Ishikawa (cell line): Measurements from ENCODE around the gene TMEM88.

ENCODE experiments used
- CEBPB ChIP-seq: IDR thresholded peaks from 2 replicates; pipeline ENCODE4 v1.6.1; 2012
- CREB1 ChIP-seq: IDR thresholded peaks from 2 replicates; pipeline ENCODE4 v1.6.1; 2012; ENCODE audit warnings: low read depth
- EGR1 ChIP-seq: IDR thresholded peaks from 2 replicates; pipeline ENCODE4 v1.6.1; 2012
- EP300 ChIP-seq: IDR thresholded peaks from 2 replicates; pipeline ENCODE4 v1.6.1; 2012; ENCODE audit warnings: borderline replicate concordance
- FOXM1 ChIP-seq: IDR thresholded peaks from 2 replicates; pipeline ENCODE4 v1.6.1; 2012; ENCODE audit warnings: low read depth, borderline replicate concordance
- MAX ChIP-seq: IDR thresholded peaks from 2 replicates; pipeline ENCODE4 v1.6.1; 2012
- NFIC ChIP-seq: IDR thresholded peaks from 2 replicates; pipeline ENCODE4 v1.6.1; 2012
- RAD21 ChIP-seq: IDR thresholded peaks from 2 replicates; pipeline ENCODE4 v1.6.1; 2012; ENCODE audit warnings: low read depth
- REST ChIP-seq: IDR thresholded peaks from 2 replicates; pipeline ENCODE4 v1.6.1; 2012; ENCODE audit warnings: low read depth, mild to moderate bottlenecking
- TAF1 ChIP-seq: IDR thresholded peaks from 2 replicates; pipeline ENCODE4 v1.6.1; 2012; ENCODE audit warnings: low read depth, mild to moderate bottlenecking
- TCF12 ChIP-seq: IDR thresholded peaks from 2 replicates; pipeline ENCODE4 v1.6.1; 2012; ENCODE audit warnings: low read depth
- TEAD4 ChIP-seq: IDR thresholded peaks from 2 replicates; pipeline ENCODE4 v1.6.1; 2012
- USF1 ChIP-seq: IDR thresholded peaks from 2 replicates; pipeline ENCODE4 v1.6.1; 2012
- YY1 ChIP-seq: IDR thresholded peaks from 2 replicates; pipeline ENCODE4 v1.6.1; 2012; ENCODE audit warnings: low read depth
- ZBTB7A ChIP-seq: IDR thresholded peaks from 2 replicates; pipeline ENCODE4 v1.6.1; 2012; ENCODE audit warnings: low read depth

The TMEM88 gene

GRCh38 chr17:7887482-7888183 lies 32.8 kb downstream of the TMEM88 start:
- no peak for TF ChIP-seq RAD21
- peak; percentile 85 for TF ChIP-seq NFIC
- TF ChIP-seq YY1: 0 out of 2 replicates have a peak, but pooled peaks have one; percentile 47
- no peak for TF ChIP-seq TCF12
- TF ChIP-seq EGR1: 0 out of 2 replicates have a peak, but pooled peaks have one; percentile 8
- peak; percentile 33; the same call in 1 of the 2 replicates for TF ChIP-seq MAX
- TF ChIP-seq ZBTB7A: 0 out of 2 replicates have a peak, but pooled peaks have one; percentile 23
- TF ChIP-seq FOXM1: 0 out of 2 replicates have a peak, but pooled peaks have one; percentile 17
- TF ChIP-seq TAF1: peak; percentile 38; the same call in 1 of the 2 replicates

- TF ChIP-seq FOXM1 (no peak), USF1 (no peak), ZBTB7A (no peak), YY1 (no peak), CEBPB (no peak), TAF1 (no peak), EP300 (peak; percentile 45; the same call in 1 of the 2 replicates), NFIC (peak; percentile 38; the same call in 1 of the 2 replicates), RAD21 (no peak), TCF12 (peak; percentile 61; the same call in 1 of the 2 replicates), CREB1 (no peak), MAX (peak; percentile 42; the same call in 1 of the 2 replicates)
Measured at GRCh38 chr17:7888184-7888920, 33.5 kb downstream of the TMEM88 start, which contains the start of gene CHD3. Gene CHD3, plus strand, starts transcription at chr17:7888789. Its CDS starts 212 bp downstream, at chr17:7889001.

GRCh38 chr17:7889166-7889955 lies 34.5 kb downstream of the TMEM88 start:
- no peak for TF ChIP-seq FOXM1
- TF ChIP-seq REST: no peak
- peak; percentile 62 for TF ChIP-seq TEAD4
- TF ChIP-seq YY1: peak; percentile 69
- TF ChIP-seq ZBTB7A: peak; percentile 80; the same call in 1 of the 2 replicates
- peak; percentile 69 for TF ChIP-seq EP300
- 0 out of 2 replicates have a peak, but pooled peaks have one; percentile 29 for TF ChIP-seq USF1
- TF ChIP-seq EGR1: no peak
- no peak for TF ChIP-seq CEBPB
- peak; percentile 98 for TF ChIP-seq NFIC
- TF ChIP-seq CREB1: no peak
- TF ChIP-seq TAF1: peak; percentile 28; the same call in 1 of the 2 replicates
- peak; percentile 81 for TF ChIP-seq TCF12
- peak; percentile 67 for TF ChIP-seq MAX
- TF ChIP-seq RAD21: peak; percentile 29; the same call in 1 of the 2 replicates

- TF ChIP-seq EP300 (no peak), RAD21 (no peak), FOXM1 (no peak), CREB1 (no peak), USF1 (no peak), CEBPB (no peak), MAX (no peak), TEAD4 (no peak)
Measured at GRCh38 chr17:7893187-7893880, 38.5 kb downstream of the TMEM88 start.

- TF ChIP-seq YY1 (no peak), MAX (no peak), TAF1 (no peak), REST (no peak), FOXM1 (no peak), NFIC (no peak), TCF12 (no peak), ZBTB7A (no peak), RAD21 (no peak), EGR1 (no peak), CEBPB (no peak), EP300 (no peak), USF1 (no peak), CREB1 (no peak), TEAD4 (no peak)
Measured at GRCh38 chr17:7894226-7894625, 39.4 kb downstream of the TMEM88 start.
